Measurements from ENCODE around the gene PTBP1.

- TF ChIP-seq, protein P1, sequence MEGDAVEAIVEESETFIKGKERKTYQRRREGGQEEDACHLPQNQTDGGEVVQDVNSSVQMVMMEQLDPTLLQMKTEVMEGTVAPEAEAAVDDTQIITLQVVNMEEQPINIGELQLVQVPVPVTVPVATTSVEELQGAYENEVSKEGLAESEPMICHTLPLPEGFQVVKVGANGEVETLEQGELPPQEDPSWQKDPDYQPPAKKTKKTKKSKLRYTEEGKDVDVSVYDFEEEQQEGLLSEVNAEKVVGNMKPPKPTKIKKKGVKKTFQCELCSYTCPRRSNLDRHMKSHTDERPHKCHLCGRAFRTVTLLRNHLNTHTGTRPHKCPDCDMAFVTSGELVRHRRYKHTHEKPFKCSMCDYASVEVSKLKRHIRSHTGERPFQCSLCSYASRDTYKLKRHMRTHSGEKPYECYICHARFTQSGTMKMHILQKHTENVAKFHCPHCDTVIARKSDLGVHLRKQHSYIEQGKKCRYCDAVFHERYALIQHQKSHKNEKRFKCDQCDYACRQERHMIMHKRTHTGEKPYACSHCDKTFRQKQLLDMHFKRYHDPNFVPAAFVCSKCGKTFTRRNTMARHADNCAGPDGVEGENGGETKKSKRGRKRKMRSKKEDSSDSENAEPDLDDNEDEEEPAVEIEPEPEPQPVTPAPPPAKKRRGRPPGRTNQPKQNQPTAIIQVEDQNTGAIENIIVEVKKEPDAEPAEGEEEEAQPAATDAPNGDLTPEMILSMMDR (conservative IDR thresholded peaks at IDR 0.05; ENCODE audit: low read length): peak; percentile 61
- no peak for TF ChIP-seq EZH2phosphoT487 (IDR thresholded peaks at IDR 0.05; ENCODE audit: borderline replicate concordance, low read depth, low read length)
Measured at GRCh38 chr19:771332-771785, 25.9 kb upstream of the PTBP1 start.

Measured in OCI-LY7 (cell line).